Kidney (tissue), 14 donors: Measurements from ENCODE around the gene CPB1. TPM values are rescaled to one million over a fixed set of nuclear protein-coding genes. Genes with fewer than 3 reads are reported as not detected.

Experiments
- DNase-seq, 5 donors: peaks; one replicate each; pipeline ENCODE4 v3.0.0-alpha.2; 2013 to 2020
- FAIRE-seq: peaks from 2 replicates; lab custom pipeline; 2012; peaks lifted over from hg19 to GRCh38; lab: Jason Lieb, UNC
- H3K27ac ChIP-seq, 2 donors: one replicate each; pipeline ENCODE4 v1.7.0; 2013; ENCODE audit warnings: low read depth in 2 of 2, low read length in 2 of 2, inconsistent platforms in 1 of 2
- H3K27me3 ChIP-seq: one replicate; pipeline ENCODE4 v1.7.1; 2013; ENCODE audit warnings: low read length, inconsistent platforms; ENCODE audit not compliant: control insufficient read depth, insufficient read depth
- H3K36me3 ChIP-seq, 3 donors: one replicate each; pipeline versions ENCODE4 v1.7.0 to v1.7.1; 2013; ENCODE audit warnings: low read length in 3 of 3, control low read depth in 1 of 3, inconsistent platforms in 1 of 3; ENCODE audit not compliant: insufficient read depth in 3 of 3, control insufficient read depth in 2 of 3
- H3K4me1 ChIP-seq, 3 donors: one replicate each; pipeline versions ENCODE4 v1.7.0 to v1.7.1; 2013; ENCODE audit warnings: low read length in 3 of 3, inconsistent platforms in 1 of 3, low read depth in 1 of 3; ENCODE audit not compliant: control insufficient read depth in 2 of 3, insufficient read depth in 2 of 3
- H3K4me3 ChIP-seq, 3 donors: one replicate each; pipeline versions ENCODE4 v1.7.0 to v1.8.1; 2013; ENCODE audit warnings: low read length in 3 of 3, control low read depth in 1 of 3, inconsistent platforms in 1 of 3
- H3K9ac ChIP-seq, 3 donors: one replicate each; pipeline versions ENCODE4 v1.7.0 to v1.7.1; 2013; ENCODE audit warnings: low read length in 3 of 3, control low read depth in 1 of 3, inconsistent platforms in 1 of 3
- H3K9me3 ChIP-seq, 3 donors: one replicate each; pipeline versions ENCODE4 v1.7.0 to v1.7.1; 2013; ENCODE audit warnings: low read length in 3 of 3, control low read depth in 1 of 3, inconsistent platforms in 1 of 3; ENCODE audit not compliant: control insufficient read depth in 2 of 3, insufficient read depth in 1 of 3
- intact Hi-C: fragments of 100-400 bp; cut with DNase I; formaldehyde crosslinking; loops from one replicate; pipeline ENCODE4 v1.11.1; 2022
- polyA plus RNA-seq: library from polyadenylated mRNA; stranded (reverse); fragments of 350-450 nt; fragmentation: Illumina TruSeq; extraction: RNeasy Lipid Tissue Mini Kit (QIAGEN cat#74804); gene quantifications from one replicate; pipeline ENCODE4 v1.2.3, GENCODE V29; 2014; ENCODE audit warnings: low read depth, low replicate concordance; ENCODE audit not compliant: insufficient read depth
- total RNA-seq: library from RNA; stranded (reverse); fragmentation: NEBNext Ultra II Directional; extraction: Animal tissue kit (Norgen Biotek cat#: 25700); gene quantifications from one replicate; pipeline ENCODE4 v1.2.1, GENCODE V29; 2021
- TF ChIP-seq, protein P1 (sequence below): IDR thresholded peaks from 3 replicates; pipeline ENCODE4 v1.5.1; 2012; ENCODE audit warnings: mild to moderate bottlenecking, moderate library complexity, borderline replicate concordance; ENCODE audit not compliant: insufficient read depth; ENCODE audit errors: extremely low read depth
- donor health status: control.
- donor health status: control.
- donor health status: control.
- donor health status: control.
- donor health status: control.
- donor health status: DM: yes; HTN: yes; CAD: no.
- donor health status: Normal renal cell carcinoma (clear cell type).

CPB1 gene
- total and polyA plus RNA-seq, 2 donors from 2014 or later = 0.41 TPM; not detected in 1

DNA sequence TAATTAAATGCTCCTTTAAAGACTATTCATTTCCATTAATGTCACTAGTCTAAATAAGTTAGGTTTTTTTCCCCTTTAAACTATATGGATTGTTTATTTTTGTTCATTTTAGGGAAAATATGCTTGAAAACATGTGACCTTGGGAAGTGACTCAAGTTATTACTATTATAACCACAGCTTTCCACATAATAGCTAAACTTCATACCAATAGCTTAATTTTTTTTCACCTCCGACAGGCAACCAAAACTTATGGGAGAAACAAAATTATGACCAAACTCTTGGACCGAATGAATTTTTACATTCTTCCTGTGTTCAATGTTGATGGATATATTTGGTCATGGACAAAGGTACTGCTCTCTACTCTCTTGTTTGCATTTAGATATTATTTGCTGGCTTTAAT is 53.7 kb downstream of the CPB1 start:
- Histone ChIP-seq H3K27me3 (no peaks in the 10 kb centered on the region), H3K9me3 (no peaks in the 10 kb centered on the region), H3K27ac (no peak overlapping the region), H3K4me1 (no peaks in the 10 kb centered on the region), H3K9ac (no peak overlapping the region), H3K36me3 (no peaks in the 10 kb centered on the region), H3K4me3 (no peak overlapping the region)
- DNase-seq = no peak
- intact Hi-C loops = no loop called here
- TF ChIP-seq, protein P1, sequence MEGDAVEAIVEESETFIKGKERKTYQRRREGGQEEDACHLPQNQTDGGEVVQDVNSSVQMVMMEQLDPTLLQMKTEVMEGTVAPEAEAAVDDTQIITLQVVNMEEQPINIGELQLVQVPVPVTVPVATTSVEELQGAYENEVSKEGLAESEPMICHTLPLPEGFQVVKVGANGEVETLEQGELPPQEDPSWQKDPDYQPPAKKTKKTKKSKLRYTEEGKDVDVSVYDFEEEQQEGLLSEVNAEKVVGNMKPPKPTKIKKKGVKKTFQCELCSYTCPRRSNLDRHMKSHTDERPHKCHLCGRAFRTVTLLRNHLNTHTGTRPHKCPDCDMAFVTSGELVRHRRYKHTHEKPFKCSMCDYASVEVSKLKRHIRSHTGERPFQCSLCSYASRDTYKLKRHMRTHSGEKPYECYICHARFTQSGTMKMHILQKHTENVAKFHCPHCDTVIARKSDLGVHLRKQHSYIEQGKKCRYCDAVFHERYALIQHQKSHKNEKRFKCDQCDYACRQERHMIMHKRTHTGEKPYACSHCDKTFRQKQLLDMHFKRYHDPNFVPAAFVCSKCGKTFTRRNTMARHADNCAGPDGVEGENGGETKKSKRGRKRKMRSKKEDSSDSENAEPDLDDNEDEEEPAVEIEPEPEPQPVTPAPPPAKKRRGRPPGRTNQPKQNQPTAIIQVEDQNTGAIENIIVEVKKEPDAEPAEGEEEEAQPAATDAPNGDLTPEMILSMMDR = no peak
- no peak for FAIRE-seq

DNA sequence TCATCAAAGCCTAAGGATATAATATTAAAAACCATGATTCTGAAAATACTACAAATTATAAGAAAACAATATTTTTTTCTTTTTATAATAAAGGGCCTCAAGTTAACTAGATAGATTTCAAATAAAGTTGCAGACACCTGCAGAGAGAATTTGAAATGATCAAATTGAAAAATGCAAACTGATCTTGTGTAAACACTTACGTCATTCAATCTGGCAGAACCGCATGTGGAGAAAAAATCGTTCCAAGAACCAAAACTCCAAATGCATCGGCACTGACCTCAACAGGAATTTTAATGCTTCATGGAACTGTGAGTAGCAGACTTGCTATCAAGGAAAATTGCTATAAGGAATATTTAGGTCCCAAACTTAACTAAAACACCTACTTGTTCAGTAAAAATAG is 54.7 kb downstream of the CPB1 start:
- H3K36me3 ChIP-seq = no peaks in the 10 kb centered on the region
- FAIRE-seq (no peak), DNase-seq (no peak)
- no peak overlapping the region for H3K9ac ChIP-seq
- H3K4me3 ChIP-seq = no peak overlapping the region
- intact Hi-C loops = no loop called here
- no peak overlapping the region for H3K27ac ChIP-seq
- H3K27me3 ChIP-seq = no peaks in the 10 kb centered on the region
- H3K9me3 ChIP-seq = no peaks in the 10 kb centered on the region
- H3K4me1 ChIP-seq = no peaks in the 10 kb centered on the region
- TF ChIP-seq, protein P1 = no peak

DNA sequence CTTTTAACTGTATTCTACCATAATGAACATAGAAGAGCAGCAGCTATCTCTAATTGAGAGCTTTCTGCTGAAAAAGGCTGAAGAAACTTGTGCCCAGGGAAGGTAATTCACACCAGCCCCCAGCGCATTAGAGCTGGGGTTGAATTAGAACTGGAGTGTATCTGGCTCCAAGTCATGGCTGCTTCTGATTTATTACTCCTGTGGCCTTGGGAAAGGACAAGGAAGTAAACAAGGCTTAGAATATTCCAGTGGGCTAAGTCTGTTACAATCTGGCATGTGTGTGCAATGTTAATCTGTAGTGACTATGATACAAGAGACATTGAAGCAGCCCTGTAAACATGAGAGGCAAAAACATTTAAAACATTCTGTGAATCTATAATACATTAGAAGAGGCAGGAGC is 55.6 kb downstream of the CPB1 start:
- Histone ChIP-seq H3K9me3 (no peaks in the 10 kb centered on the region), H3K4me3 (no peak overlapping the region), H3K27me3 (no peaks in the 10 kb centered on the region), H3K27ac (no peak overlapping the region), H3K36me3 (no peaks in the 10 kb centered on the region), H3K4me1 (no peaks in the 10 kb centered on the region), H3K9ac (no peak overlapping the region)
- DNase-seq (no peak), FAIRE-seq (no peak)
- intact Hi-C loops = no loop called here
- TF ChIP-seq, protein P1 = no peak

DNA sequence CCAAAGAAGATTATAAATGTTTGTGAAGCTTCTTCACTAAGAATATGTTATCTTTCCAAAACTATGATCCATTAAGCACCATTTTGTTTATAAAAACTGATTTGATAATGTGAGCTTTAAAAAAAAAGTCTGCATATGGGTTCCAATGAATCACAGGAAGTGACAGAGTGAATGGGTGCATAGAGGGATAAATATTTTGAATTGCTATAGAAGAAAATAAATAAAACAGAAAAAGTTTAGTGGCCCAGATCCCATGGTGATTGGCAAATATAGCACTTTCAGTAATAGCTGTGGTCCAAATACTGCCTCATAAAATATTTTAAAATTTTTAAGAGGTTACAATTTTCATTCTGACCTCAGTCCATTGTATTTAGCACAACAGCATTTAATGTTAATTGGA is 56.6 kb downstream of the CPB1 start:
- TF ChIP-seq, protein P1 = no peak
- no peak overlapping the region for H3K27ac ChIP-seq
- H3K36me3 ChIP-seq = no peaks in the 10 kb centered on the region
- H3K4me3 ChIP-seq = no peak overlapping the region
- H3K9me3 ChIP-seq = no peaks in the 10 kb centered on the region
- intact Hi-C loops = no loop called here
- H3K4me1 ChIP-seq = no peaks in the 10 kb centered on the region
- FAIRE-seq (no peak), DNase-seq (no peak)
- no peaks in the 10 kb centered on the region for H3K27me3 ChIP-seq
- no peak overlapping the region for H3K9ac ChIP-seq
